Measurements from ENCODE around the gene PTPRD. TPM values are rescaled to one million over a fixed set of nuclear protein-coding genes. Genes with fewer than 3 reads are reported as not detected.

The PTPRD gene
- total RNA-seq, 1 donor from 2014 or later = 109 TPM

DNA sequence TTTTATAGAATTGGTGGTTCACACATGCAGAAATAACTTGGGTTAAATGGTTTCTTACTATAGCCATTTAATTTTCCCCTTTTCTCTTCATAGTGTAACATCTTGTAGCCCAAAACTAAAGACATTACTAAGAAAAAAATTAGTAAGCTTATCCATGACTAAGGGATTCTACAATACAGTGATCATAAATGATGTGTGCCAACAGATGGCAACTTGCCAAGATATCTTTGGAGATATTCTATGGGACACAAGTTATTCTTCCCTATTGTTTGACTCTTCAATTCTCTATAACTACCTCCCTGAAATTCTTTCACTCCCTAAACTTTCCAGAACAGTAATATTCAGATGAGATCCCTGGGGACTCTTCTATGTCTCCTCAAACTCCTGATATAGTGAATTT, 580.6 kb downstream of the PTPRD start:
- no peaks in the 10 kb centered on the region for H3K27me3 Mint-ChIP-seq (ENCODE audit: low read depth)
- DNase-seq (ENCODE audit: low spot score in 2 of 2, unreplicated experiment in 2 of 2) = no peak
- peaks cover 16% of the 10 kb centered on the region for H3K9me3 Mint-ChIP-seq
- H3K36me3 Mint-ChIP-seq = peaks cover 4% of the 10 kb centered on the region
- H3K27ac Mint-ChIP-seq = no peak overlapping the region
- TF ChIP-seq, protein P1, sequence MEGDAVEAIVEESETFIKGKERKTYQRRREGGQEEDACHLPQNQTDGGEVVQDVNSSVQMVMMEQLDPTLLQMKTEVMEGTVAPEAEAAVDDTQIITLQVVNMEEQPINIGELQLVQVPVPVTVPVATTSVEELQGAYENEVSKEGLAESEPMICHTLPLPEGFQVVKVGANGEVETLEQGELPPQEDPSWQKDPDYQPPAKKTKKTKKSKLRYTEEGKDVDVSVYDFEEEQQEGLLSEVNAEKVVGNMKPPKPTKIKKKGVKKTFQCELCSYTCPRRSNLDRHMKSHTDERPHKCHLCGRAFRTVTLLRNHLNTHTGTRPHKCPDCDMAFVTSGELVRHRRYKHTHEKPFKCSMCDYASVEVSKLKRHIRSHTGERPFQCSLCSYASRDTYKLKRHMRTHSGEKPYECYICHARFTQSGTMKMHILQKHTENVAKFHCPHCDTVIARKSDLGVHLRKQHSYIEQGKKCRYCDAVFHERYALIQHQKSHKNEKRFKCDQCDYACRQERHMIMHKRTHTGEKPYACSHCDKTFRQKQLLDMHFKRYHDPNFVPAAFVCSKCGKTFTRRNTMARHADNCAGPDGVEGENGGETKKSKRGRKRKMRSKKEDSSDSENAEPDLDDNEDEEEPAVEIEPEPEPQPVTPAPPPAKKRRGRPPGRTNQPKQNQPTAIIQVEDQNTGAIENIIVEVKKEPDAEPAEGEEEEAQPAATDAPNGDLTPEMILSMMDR (IDR thresholded peaks at IDR 0.05; ENCODE audit: unreplicated experiment) = no peak
- H3K4me1 Mint-ChIP-seq = no peaks in the 10 kb centered on the region
- H3K4me3 Mint-ChIP-seq = no peak overlapping the region

DNA sequence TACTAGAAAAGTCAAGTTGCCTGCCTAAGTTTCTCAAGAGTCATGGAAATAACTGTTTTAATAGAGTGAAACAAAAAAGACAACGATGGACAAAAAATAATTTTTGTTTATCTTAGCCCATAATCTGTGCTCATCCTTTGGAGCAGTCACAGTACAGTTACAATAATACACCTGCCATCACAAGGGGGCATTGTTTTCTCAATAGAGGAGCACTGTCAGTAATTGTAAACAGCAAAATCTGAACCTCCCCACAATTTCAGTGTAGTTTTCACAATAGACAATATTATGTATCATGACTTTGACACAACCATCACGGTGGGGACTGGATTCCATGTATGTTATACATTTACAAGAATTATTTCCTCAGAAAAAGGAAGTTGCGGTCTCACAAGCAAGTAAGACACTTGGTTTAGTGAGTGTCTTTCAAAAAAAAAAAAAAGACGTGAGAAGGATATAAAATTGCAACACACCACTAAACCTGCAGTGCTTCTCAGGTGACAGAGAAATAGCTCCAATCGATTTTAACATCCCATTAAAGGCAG, 586.3 kb downstream of the PTPRD start:
- TF ChIP-seq, protein P1 (IDR thresholded peaks at IDR 0.05; ENCODE audit: unreplicated experiment) = no peak
- H3K27ac Mint-ChIP-seq = no peak overlapping the region
- H3K4me1 Mint-ChIP-seq = peaks cover 3% of the 10 kb centered on the region
- no peak overlapping the region for H3K4me3 Mint-ChIP-seq
- H3K36me3 Mint-ChIP-seq = peaks cover 4% of the 10 kb centered on the region
- DNase-seq (ENCODE audit: low spot score in 2 of 2, unreplicated experiment in 2 of 2) = no peak
- no peaks in the 10 kb centered on the region for H3K27me3 Mint-ChIP-seq (ENCODE audit: low read depth)
- peaks cover 16% of the 10 kb centered on the region for H3K9me3 Mint-ChIP-seq

DNA sequence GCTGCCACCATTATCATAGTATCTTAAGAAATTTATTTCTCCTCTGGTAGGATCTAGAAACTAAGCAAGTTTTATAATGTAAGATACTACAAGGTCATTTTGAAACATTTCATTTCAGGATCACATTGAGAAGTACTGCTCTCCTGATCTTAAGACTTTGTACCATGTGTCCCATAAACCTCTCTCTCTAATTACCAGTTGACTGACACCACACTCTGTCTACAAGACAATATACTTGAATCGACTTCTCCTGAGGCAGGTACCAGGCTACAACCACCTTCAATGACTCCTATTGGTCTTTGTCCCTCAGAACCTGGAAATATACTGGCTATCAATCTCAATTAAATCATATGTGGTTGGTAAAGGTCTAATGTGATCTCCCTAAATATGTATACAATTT, 597.0 kb downstream of the PTPRD start:
- TF ChIP-seq, protein P1 (IDR thresholded peaks at IDR 0.05; ENCODE audit: unreplicated experiment) = no peak
- Mint-ChIP-seq H3K4me3 (no peak overlapping the region), H3K9me3 (no peaks in the 10 kb centered on the region), H3K27me3 (ENCODE audit: low read depth) (no peaks in the 10 kb centered on the region), H3K36me3 (peaks cover 2% of the 10 kb centered on the region), H3K27ac (no peak overlapping the region), H3K4me1 (no peaks in the 10 kb centered on the region)
- no peak for DNase-seq (ENCODE audit: low spot score in 2 of 2, unreplicated experiment in 2 of 2)

DNA sequence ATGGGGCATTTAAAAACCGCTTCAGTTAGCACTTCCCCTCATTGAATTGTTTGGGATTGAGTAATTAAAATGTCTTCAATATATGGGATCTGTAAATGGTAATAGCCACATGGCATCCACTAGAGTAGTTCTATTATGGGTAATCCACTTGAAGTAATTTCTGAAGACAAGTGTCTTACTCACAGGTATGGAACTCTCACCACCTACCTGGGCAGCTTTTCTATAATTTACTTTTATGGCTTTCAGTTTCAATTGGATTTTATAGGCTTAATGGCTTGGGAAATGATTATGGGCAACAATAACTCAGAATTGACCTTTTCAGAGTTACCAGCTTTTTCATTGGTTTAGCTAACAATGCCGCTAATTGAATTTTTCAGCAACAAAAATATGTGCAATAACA, 597.9 kb downstream of the PTPRD start:
- Mint-ChIP-seq H3K36me3 (peaks cover 2% of the 10 kb centered on the region), H3K27ac (no peak overlapping the region), H3K9me3 (no peaks in the 10 kb centered on the region), H3K27me3 (ENCODE audit: low read depth) (no peaks in the 10 kb centered on the region), H3K4me1 (no peaks in the 10 kb centered on the region), H3K4me3 (no peak overlapping the region)
- no peak for DNase-seq (ENCODE audit: low spot score in 2 of 2, unreplicated experiment in 2 of 2)
- TF ChIP-seq, protein P1 (IDR thresholded peaks at IDR 0.05; ENCODE audit: unreplicated experiment) = no peak

DNA sequence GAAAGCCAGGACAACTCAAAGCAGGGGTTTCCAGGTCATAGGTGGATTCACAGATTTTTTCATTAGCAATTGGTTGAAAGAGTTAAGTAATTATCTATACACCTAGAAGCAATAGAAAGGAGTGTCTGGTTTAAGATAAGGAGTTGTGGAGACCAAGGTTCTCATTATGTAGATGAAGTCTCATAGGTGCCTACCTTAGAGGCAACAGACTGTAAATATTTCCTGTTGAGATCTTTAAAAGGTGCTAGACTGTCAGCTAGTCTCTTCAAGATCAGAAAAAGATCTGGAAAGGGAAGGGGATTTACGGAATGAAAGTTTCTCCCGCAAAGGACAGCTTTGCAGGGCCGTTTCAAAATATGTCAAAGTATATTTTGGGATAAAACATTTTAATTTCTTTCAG, 603.4 kb downstream of the PTPRD start:
- H3K4me3 Mint-ChIP-seq = no peak overlapping the region
- TF ChIP-seq, protein P1 (IDR thresholded peaks at IDR 0.05; ENCODE audit: unreplicated experiment) = no peak
- no peaks in the 10 kb centered on the region for H3K27me3 Mint-ChIP-seq (ENCODE audit: low read depth)
- no peaks in the 10 kb centered on the region for H3K4me1 Mint-ChIP-seq
- DNase-seq (ENCODE audit: low spot score in 2 of 2, unreplicated experiment in 2 of 2) = no peak
- no peaks in the 10 kb centered on the region for H3K36me3 Mint-ChIP-seq
- no peaks in the 10 kb centered on the region for H3K9me3 Mint-ChIP-seq
- no peak overlapping the region for H3K27ac Mint-ChIP-seq

All from mesothelial cell of epicardium (in vitro differentiated cells).